Measurements from ENCODE around the gene CYP4F3. TPM values are rescaled to one million over a fixed set of nuclear protein-coding genes. Genes with fewer than 3 reads are reported as not detected.
A peak's percentile ranks its signal among the peaks of the same experiment; 100 is the strongest.

The CYP4F3 gene
- total and polyA plus RNA-seq, 2 of the 13 experiments (the other 11 are each of a cell fraction or from before 2014, with no cell fraction given), result 17.8 to 22.8 TPM

DNA sequence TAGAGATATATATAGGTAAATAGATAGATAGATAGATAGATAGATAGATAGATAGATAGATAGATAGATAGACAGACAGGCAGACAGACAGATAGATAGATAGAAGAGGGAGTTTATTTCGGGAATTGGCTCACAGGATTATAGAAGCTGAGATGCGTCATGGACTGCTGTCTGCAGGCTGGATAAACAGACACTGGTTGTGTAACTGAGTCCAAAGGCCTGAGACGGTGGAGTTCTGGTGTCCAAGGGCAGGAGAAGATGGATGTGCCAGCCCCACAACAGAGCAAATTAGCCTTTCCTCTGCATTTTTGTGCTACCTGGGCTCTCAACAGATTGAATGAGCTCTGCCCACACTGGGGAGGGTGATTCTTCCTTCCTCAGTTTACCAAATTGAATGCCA is 2.7 kb downstream of the CYP4F3 start (continued):
- TF ChIP-seq SAFB2 (CRISPR knock-in tag; IDR thresholded peaks at IDR 0.05; ENCODE audit: borderline replicate concordance, low read depth) (no peak), ZNF264 (CRISPR knock-in tag; IDR thresholded peaks at IDR 0.05) (no peak), ZFX (CRISPR knock-in tag; IDR thresholded peaks at IDR 0.05; ENCODE audit: low read depth) (peak; percentile 50), ZFP37 (CRISPR knock-in tag; IDR thresholded peaks at IDR 0.05; ENCODE audit: borderline replicate concordance) (no peak), ZNF317 (CRISPR knock-in tag; IDR thresholded peaks at IDR 0.05) (no peak), FOXJ3 (CRISPR knock-in tag; IDR thresholded peaks at IDR 0.05; ENCODE audit: borderline replicate concordance) (peak; percentile 56; the same call in 1 of the 2 replicates), EZH2 (conservative IDR thresholded peaks at IDR 0.05; ENCODE audit: low read depth, low read length) (no peak), IRF2 (CRISPR knock-in tag; IDR thresholded peaks at IDR 0.05) (no peak), RXRB (CRISPR knock-in tag; IDR thresholded peaks at IDR 0.05; ENCODE audit: borderline replicate concordance) (peak; percentile 63; the same call in 1 of the 2 replicates), RFX5 (IDR thresholded peaks at IDR 0.05; ENCODE audit: low read depth, low read length) (no peak), HMGXB4 (CRISPR knock-in tag; IDR thresholded peaks at IDR 0.05; ENCODE audit: borderline replicate concordance in 1 of 2, low read depth in 1 of 2) (no peak), SRSF9 (IDR thresholded peaks at IDR 0.05; ENCODE audit: borderline replicate concordance, insufficient read depth, low read depth, low read length, poor library complexity, severe bottlenecking) (no peak), AHR (CRISPR knock-in tag; IDR thresholded peaks at IDR 0.05) (no peak), NFIC (IDR thresholded peaks at IDR 0.05; ENCODE audit: low read length) (no peak), ATF7 (IDR thresholded peaks at IDR 0.05) (no peak), ATF7 (CRISPR knock-in tag; IDR thresholded peaks at IDR 0.05) (no peak), SMARCC2 (IDR thresholded peaks at IDR 0.05) (no peak), DNMT1 (CRISPR knock-in tag; IDR thresholded peaks at IDR 0.05) (no peak), FOXA3 (CRISPR knock-in tag; IDR thresholded peaks at IDR 0.05) (peak; percentile 66), FOXP1 (IDR thresholded peaks at IDR 0.05) (no peak), FOXP1 (CRISPR knock-in tag; IDR thresholded peaks at IDR 0.05) (peak; percentile 65), SP140L (CRISPR knock-in tag; IDR thresholded peaks at IDR 0.05; ENCODE audit: borderline replicate concordance) (no peak), RFX1 (IDR thresholded peaks at IDR 0.05) (no peak), ZMYM4 (CRISPR knock-in tag; IDR thresholded peaks at IDR 0.05) (peak; percentile 32; the same call in 1 of the 2 replicates)
- TF ChIP-seq, protein P1, sequence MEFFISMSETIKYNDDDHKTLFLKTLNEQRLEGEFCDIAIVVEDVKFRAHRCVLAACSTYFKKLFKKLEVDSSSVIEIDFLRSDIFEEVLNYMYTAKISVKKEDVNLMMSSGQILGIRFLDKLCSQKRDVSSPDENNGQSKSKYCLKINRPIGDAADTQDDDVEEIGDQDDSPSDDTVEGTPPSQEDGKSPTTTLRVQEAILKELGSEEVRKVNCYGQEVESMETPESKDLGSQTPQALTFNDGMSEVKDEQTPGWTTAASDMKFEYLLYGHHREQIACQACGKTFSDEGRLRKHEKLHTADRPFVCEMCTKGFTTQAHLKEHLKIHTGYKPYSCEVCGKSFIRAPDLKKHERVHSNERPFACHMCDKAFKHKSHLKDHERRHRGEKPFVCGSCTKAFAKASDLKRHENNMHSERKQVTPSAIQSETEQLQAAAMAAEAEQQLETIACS (CRISPR knock-in tag; IDR thresholded peaks at IDR 0.05), result no peak
- TF ChIP-seq, protein P2, sequence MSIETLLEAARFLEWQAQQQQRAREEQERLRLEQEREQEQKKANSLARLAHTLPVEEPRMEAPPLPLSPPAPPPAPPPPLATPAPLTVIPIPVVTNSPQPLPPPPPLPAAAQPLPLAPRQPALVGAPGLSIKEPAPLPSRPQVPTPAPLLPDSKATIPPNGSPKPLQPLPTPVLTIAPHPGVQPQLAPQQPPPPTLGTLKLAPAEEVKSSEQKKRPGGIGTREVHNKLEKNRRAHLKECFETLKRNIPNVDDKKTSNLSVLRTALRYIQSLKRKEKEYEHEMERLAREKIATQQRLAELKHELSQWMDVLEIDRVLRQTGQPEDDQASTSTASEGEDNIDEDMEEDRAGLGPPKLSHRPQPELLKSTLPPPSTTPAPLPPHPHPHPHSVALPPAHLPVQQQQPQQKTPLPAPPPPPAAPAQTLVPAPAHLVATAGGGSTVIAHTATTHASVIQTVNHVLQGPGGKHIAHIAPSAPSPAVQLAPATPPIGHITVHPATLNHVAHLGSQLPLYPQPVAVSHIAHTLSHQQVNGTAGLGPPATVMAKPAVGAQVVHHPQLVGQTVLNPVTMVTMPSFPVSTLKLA (IDR thresholded peaks at IDR 0.05), result no peak
- TF ChIP-seq, protein P3, sequence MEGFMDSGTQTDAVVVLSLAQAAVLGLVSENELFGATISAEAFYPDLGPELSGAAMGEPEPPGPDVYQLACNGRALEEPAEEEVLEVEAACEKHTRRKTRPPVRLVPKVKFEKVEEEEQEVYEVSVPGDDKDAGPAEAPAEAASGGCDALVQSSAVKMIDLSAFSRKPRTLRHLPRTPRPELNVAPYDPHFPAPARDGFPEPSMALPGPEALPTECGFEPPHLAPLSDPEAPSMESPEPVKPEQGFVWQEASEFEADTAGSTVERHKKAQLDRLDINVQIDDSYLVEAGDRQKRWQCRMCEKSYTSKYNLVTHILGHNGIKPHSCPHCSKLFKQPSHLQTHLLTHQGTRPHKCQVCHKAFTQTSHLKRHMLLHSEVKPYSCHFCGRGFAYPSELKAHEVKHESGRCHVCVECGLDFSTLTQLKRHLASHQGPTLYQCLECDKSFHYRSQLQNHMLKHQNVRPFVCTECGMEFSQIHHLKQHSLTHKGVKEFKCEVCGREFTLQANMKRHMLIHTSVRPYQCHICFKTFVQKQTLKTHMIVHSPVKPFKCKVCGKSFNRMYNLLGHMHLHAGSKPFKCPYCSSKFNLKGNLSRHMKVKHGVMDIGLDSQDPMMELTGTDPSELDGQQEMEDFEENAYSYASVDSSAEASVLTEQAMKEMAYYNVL (CRISPR knock-in tag; IDR thresholded peaks at IDR 0.05; ENCODE audit: borderline replicate concordance), result no peak

All from HepG2 (cell line).